NB4 (cell line): ENCODE measurements around the gene DPPA5.

Source experiments
- CTCF ChIP-seq: IDR thresholded peaks from one replicate; pipeline ENCODE4 v1.5.1; 2012; ENCODE audit warnings: low read depth, low read length
- TF ChIP-seq, protein P1 (sequence below): IDR thresholded peaks from 2 replicates; pipeline ENCODE4 v1.6.1; 2011; ENCODE audit warnings: low read depth, low read length

- no peak for TF ChIP-seq CTCF
- TF ChIP-seq, protein P1, sequence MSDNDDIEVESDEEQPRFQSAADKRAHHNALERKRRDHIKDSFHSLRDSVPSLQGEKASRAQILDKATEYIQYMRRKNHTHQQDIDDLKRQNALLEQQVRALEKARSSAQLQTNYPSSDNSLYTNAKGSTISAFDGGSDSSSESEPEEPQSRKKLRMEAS = no peak
Observed at GRCh38 chr6:73364121-73364520, 10.0 kb upstream of the DPPA5 start.
